Fibroblast of gingiva (primary cell): Measurements from ENCODE around the gene SGK1.
"Not testable (repeated sequence)": the region's sequence is repeated elsewhere in the genome, so short reads cannot be mapped to it uniquely, and the experiment has no call there.

ENCODE experiments used
- DNase-seq: peaks from one replicate; pipeline ENCODE4 v3.0.0-alpha.2; 2011; ENCODE audit warnings: low read depth

The SGK1 gene

DNA sequence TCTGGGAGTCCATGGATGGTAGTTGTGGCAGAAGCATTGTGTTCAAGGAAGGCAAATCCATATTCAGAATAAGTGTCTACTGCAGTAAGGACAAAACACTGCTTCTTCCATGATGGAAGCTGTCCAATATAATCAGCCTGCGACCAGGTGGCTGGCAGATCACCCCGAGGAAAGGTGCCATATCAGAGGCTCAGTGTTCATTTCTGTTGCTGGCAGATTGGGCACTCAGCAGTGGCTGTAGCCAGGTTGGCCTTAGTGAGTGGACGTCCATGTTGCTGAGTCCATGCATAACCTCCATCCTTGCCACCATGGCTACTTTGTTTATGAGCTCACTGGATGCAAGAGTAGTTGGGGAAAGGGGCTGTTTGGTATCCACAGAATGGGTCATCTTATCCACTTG lies 130.2 kb downstream of the SGK1 start:
- DNase-seq = no peak

GRCh38 chr6:134187154-134187553 lies 130.8 kb downstream of the SGK1 start:
- no peak for DNase-seq

DNA sequence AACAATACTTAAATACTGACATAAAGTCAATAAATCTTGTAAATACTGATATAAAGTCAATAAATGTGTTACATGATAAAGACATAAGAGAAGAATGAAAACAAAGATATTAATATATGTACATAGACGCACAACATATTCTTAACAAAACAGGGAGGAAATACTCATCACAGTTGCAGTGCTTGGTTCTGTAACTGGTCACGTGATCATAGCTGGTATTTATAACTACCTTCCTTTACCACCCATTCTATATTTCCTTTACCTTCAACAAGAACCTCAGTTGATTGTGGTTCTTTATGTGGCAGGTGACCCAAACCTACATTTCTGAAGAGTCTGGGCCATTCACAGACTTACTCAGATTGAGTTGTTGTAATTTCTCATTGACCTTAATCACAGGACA lies 131.6 kb downstream of the SGK1 start:
- DNase-seq = no peak

GRCh38 chr6:134185277-134185676 lies 132.6 kb downstream of the SGK1 start:
- DNase-seq = no peak

DNA sequence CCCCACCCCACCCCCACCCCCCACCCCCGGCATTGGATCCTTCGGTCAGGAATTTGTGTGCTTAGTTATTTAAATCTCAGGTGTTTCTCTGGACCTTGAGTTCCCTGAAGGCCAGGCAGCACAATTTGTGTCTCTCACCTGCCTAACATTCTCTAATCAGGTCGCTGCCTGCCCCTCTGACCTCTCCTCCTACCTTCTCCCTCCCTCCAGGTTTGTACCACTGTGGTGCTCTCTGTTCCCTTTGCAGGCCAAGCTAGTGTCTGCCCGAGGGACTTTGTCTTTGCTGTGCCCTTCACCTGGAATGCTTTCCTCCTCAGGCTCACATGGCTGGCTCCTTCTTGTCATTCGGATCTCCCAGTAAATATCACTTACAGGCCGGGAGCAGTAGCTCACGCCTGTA lies 134.1 kb downstream of the SGK1 start:
- DNase-seq = no peak

- no peak for DNase-seq
Measured at GRCh38 chr6:134182528-134182927, 135.4 kb downstream of the SGK1 start.

DNA sequence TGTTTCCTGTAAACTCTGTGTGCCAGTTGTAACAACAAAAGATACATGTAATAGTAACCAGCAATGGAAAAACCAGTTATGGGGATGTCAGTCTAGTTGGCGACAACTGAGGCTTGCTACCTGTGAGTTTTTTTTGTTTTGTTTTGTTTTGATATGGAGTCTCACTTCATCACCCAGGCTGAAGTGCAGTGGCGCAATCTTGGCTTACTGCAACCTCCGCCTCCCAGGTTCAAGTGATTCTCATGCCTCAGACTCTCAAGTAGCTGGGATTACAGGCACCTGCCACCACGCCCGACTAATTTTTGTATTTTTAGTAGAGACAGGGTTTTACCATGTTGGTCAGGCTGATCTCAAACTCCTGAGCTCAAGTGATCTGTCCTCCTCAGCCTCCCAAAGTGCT lies 136.2 kb downstream of the SGK1 start:
- DNase-seq = not testable (repeated sequence)

GRCh38 chr6:134181251-134181650 lies 136.7 kb downstream of the SGK1 start:
- not testable (repeated sequence) for DNase-seq

DNA sequence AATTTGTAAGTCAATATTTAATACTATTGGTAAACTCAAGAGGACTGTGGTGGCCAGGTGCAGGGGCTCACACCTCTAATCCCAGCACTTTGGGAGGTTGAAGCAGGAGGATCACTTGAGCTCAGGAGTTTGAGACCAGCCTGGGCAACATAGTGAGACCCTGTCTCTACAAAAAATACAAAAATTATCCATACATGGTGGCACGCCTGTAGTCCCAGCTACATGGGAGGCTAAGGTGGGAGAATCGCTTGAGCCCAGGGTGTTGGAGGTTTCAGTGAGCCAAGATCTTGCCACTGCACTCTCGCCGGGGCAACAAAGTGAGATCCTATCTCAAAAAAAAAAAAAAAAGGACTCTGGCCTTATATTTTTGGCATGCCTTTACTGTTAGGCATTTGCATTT lies 137.4 kb downstream of the SGK1 start:
- DNase-seq = not testable (repeated sequence)

GRCh38 chr6:134178161-134179044 lies 139.5 kb downstream of the SGK1 start:
- peak; percentile 93 for DNase-seq

DNA sequence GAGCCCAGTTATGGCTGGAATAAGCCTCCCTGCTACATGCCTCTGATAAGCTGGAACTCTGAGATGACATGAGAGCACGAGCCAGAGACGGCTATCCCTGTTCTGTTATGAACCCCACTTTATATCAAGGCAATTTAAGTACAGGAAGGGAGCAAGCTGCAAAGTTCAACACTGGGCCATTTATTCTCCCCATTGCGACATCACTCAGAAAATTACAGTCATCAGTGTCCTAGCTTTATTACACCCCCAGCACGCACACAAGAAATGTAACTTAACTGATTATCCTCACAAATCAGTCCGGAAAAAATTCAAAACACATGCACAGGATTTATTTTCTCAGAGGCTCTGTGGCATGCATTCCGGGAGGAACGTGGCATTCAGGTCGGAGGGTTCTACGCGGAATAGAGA lies 140.2 kb downstream of the SGK1 start:
- peak; percentile 86 for DNase-seq

DNA sequence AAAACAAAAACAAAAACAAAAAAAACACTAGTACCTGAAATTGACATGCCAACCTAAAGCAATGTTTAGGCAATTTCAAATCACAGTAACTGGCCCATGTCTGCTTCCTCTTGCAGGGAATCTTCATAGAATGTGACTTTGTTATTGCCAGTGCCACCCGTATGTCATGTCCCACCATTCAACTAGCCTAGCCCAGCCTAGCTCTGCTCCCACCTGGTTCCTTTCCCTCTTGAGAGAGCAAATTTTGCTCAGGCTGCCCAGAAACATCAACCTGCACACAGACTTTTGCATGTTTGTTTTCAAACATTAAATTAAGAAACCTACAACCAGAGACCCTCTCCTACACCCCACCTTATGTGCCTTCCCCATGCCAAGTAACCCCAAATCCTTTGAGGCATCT lies 140.7 kb downstream of the SGK1 start:
- DNase-seq = no peak

DNA sequence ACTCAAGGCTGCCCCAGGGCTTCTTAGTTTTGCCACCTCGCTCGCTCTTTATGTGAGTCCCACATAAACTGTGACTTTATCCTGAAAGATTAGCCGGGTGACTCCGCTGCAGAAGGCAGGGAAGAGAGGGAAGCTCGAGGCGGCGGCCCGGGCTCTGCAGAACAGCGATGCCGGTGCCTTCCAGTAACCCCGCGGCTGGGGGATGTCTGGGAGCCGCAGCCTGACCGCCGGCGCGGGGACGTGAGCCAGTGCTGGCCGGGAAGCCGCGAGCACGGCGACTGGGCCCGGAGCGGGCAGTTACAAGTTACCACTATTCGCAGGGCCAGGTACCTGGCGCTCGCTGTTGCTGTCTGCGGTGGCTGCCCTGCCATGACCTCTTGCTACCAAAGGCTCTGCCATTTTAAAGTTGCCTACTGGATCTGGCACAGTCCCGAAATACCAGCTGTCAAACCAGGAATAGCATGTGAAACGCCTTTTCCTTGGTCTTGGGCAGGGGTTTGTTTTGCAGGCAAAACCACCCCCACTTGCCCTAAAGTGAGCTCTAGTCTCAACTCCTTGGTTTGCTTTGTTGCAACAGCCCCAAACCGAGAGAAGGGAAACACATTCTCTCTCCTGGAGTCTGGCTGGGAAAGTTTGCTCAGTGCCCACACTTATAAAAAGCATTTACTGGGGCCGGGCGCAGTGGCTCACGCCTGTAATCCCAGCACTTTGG lies 141.5 kb downstream of the SGK1 start:
- DNase-seq = peak; percentile 61

DNA sequence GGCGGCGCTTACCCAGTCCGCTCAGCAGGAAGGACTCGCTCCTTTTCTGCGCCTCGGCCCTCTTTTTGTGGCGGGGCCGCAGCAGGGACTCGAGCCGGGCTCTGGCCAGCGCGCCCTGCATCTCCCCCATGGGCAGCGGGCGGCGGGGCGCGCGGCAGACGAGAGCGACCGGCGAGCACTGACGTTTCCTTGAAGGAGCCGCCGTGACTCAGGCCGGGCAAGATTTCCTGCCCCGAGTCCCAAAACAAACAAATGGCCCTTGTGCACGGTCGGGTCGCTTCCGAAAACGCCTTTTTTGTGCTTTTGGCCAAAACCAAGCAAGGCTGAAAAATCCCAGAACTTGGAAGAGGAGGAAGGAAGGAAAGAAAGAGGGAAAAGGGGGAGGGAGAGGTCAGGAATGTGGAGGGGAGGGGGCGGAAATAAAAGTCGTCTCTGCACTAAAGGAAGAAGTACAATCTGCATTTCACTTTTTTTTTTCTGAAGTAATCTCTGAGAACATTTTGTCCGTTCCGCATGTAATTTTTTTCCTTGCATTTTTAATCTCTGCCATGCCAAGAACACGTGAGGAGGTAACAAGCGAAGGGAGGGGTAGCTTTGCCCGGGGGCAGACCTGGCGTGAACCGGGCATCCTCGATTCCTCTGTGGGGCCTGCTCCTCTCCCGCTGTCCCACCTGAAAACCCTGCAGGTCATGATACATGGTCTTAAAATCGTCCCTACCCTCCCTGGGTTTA lies 142.2 kb downstream of the SGK1 start:
- peak; percentile 79 for DNase-seq

GRCh38 chr6:134174672-134175531 lies 143.0 kb downstream of the SGK1 start:
- peak; percentile 92 for DNase-seq

DNA sequence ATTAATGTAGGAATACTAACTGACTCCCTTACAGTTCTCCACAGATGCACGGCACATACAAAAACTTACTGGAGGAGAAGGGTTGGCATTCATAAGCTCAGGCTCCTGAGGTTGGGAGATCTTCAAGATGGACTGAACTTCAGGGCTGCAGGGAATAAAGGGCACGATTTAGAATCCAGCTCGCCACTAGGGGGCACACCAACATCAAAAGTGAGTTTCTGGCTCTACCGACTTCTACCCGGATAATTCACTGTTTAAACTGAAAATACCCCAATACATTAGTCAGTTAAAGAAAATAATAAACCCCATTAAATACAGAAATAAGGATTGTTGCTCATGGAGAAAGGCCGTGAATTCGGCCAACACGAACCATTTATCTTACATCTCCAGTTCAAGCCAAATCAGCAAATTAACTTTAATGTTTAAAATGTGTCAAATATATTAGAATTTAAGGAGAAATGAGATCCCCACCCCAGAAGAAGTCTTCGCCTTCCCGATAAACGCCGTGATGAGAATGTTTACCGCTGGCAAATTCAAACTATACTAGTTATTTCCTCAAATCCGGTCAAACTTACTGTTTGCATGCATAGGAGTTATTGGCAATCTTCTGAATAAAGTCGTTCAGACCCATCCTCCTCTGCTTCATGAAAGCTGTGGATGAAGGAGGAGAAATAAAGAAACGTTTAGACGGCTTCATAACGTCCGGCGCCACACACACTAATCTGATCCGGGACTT lies 143.8 kb downstream of the SGK1 start:
- peak; percentile 81 for DNase-seq

DNA sequence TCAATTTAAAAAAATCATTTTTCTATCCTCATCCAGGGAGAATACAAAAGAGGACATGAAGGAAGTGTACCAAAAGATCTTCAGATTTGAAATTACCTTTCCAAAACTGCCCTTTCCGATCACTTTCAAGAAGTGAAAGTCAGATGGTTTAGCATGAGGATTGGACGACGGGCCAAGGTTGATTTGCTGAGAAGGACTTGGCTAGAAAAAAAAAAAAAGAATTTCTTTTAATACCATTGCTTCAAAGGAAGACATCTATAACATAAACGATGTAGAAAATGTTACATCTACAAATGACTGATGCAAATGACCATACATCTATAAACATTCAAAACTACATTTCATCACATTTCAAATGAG lies 144.6 kb downstream of the SGK1 start:
- no peak for DNase-seq

DNA sequence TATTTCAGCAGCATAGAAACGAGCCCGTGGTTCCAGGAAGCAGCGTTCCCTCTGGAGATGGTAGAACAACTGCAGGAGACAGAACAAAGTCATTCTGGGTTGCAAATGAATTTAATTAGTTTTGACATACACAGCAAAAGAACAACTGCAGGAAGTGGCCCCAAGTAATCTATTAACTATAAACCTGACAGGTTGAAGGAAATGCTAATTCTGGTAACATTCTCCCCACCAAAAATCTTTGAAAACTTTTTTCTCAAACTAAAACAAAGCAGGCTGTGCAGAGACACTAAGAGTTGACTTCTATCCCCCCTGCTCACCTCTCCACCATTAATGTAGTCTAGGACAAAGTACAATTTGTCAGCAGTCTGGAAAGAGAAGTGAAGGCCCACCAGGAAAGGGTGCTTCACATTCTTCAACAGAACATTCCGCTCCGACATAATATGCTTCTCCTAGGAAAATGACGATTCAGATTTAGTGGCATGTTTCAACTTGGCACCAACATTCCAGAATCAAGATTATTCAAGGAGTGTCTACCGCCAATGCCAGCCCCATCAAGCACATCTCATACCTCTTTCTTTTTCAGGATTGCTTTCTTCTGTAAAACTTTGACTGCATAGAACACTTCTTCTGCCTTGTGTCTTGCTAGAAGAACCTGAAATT lies 145.1 kb downstream of the SGK1 start:
- DNase-seq = no peak

- DNase-seq = peak; percentile 34
Measured at GRCh38 chr6:134172020-134172705, 145.7 kb downstream of the SGK1 start.

DNA sequence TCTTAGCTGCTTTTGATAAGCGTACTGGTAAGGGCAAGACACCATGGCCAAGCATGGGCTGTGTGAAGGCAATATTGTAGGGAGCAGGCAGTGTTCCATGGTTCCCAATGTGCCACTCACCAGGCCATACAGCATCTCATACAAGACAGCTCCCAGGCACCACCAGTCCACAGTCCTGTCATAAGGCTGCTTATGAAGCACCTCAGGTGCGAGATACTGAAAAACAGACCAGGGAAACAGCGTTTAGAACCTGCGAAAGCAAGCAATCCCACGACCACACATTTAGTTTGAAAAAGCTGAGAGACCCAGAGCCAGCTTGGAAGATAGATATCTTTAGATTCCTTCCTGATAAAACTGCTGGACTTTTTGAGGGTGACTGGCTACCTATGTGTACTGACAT lies 146.4 kb downstream of the SGK1 start:
- no peak for DNase-seq
